Right cardiac atrium (tissue), 5 donors: Measurements from ENCODE around the gene ZNF497. TPM values are rescaled to one million over a fixed set of nuclear protein-coding genes. Genes with fewer than 3 reads are reported as not detected.

Source experiments
- ATAC-seq, 2 donors: fragments of 200-7000 bp; cut with Tn5 transposase; one replicate each; pipeline versions ENCODE4 v1.8.0 to v1.9.1; 2020; ENCODE audit warnings: moderate library complexity in 2 of 2, mild to moderate bottlenecking in 1 of 2
- DNase-seq, 3 donors: peaks; one replicate each; pipeline ENCODE4 v3.0.0-alpha.2; 2020
- H3K27ac ChIP-seq: one replicate; pipeline ENCODE4 v1.5.1; 2013; ENCODE audit warnings: mild to moderate bottlenecking, low read length, control low read depth, moderate library complexity
- H3K27me3 ChIP-seq: one replicate; pipeline ENCODE4 v1.6.1; 2013; ENCODE audit not compliant: control insufficient read depth, insufficient read depth
- H3K4me1 ChIP-seq: one replicate; pipeline ENCODE4 v1.6.1; 2013; ENCODE audit warnings: low read length; ENCODE audit not compliant: control insufficient read depth, insufficient read depth
- H3K4me3 ChIP-seq: one replicate; pipeline ENCODE4 v1.5.1; 2013; ENCODE audit warnings: low read length, control low read depth
- H3K9me3 ChIP-seq: one replicate; pipeline ENCODE4 v1.6.1; 2013; ENCODE audit warnings: low read length; ENCODE audit not compliant: control insufficient read depth
- WGBS: extraction: QIAGEN DNeasy Blood & Tissue Kit; methylation state at CpG from one replicate; pipeline ENCODE4 v1.1.7; 2013; 5-methylcytosine and 5-hydroxymethylcytosine counted together
- intact Hi-C, 4 donors: fragments of 100-400 bp; cut with DNase I; formaldehyde crosslinking; loops; one replicate each; pipeline versions ENCODE4 v1.11.0 to v1.14.0; 2022 to 2023
- polyA plus RNA-seq: library from polyadenylated mRNA; stranded (reverse); fragments of 200-250 nt; gene quantifications from one replicate; pipeline ENCODE4 v1.2.3, GENCODE V29; 2013
- total RNA-seq, 4 donors: library from RNA; stranded (reverse); fragmentation: NEBNext Ultra II Directional; extraction: Animal tissue kit (Norgen Biotek cat#: 25700); gene quantifications; one replicate each; pipeline ENCODE4 v1.2.1, GENCODE V29; 2021
- donor health status: healthy with polysubstance abuse.
- donor health status: DM: no; HTN: yes; CAD: no.
- donor health status: DM: no; HTN: no; CAD: no.
- donor health status: DM: no; HTN: yes; CAD: no; lungs with severe emphysema.
- donor health status: DM: yes; HTN: yes; CAD: no.

ZNF497 gene
- total and polyA plus RNA-seq, 5 donors = 0.27 to 1.1 (median 0.42) TPM

GRCh38 chr19:58392945-58393724 lies 30.6 kb upstream of the ZNF497 start:
- Histone ChIP-seq H3K9me3 (no peaks in the 10 kb centered on the region), H3K4me3 (no peak overlapping the region), H3K27ac (no peak overlapping the region), H3K27me3 (no peaks in the 10 kb centered on the region), H3K4me1 (peaks cover under 1% of the 10 kb centered on the region)
- ATAC-seq (no peak), DNase-seq (peak in 1 of 3 donors; percentile 46)
- intact Hi-C loops = no loop called here
- WGBS = 90% methylated on average over 26 of the region's 26 CpGs

GRCh38 chr19:58388175-58388526 lies 25.6 kb upstream of the ZNF497 start:
- no peak for DNase-seq
- intact Hi-C loops = no loop called here
- H3K4me1 ChIP-seq = peaks cover 13% of the 10 kb centered on the region
- peak overlapping the region; percentile 99 for H3K4me3 ChIP-seq
- no peaks in the 10 kb centered on the region for H3K9me3 ChIP-seq
- WGBS = 86% methylated on average over 3 of the region's 3 CpGs
- no peak for ATAC-seq
- no peaks in the 10 kb centered on the region for H3K27me3 ChIP-seq
- no peak overlapping the region for H3K27ac ChIP-seq

GRCh38 chr19:58387338-58388174 lies 25.0 kb upstream of the ZNF497 start:
- Histone ChIP-seq H3K27ac (peak overlapping the region; percentile 69), H3K9me3 (no peaks in the 10 kb centered on the region), H3K4me3 (peak overlapping the region; percentile 99), H3K27me3 (no peaks in the 10 kb centered on the region), H3K4me1 (peaks cover 13% of the 10 kb centered on the region)
- intact Hi-C loops = no loop called here
- DNase-seq = peak in 2 of 3 donors; percentile 23 to 49
- no peak for ATAC-seq
- WGBS = 7% methylated on average over 39 of the region's 39 CpGs

- Histone ChIP-seq H3K4me1 (peaks cover 13% of the 10 kb centered on the region), H3K27ac (peak within 1 kb of the TSS; percentile 99), H3K27me3 (no peaks in the 10 kb centered on the region), H3K4me3 (peak within 1 kb of the TSS; percentile 99), H3K9me3 (no peaks in the 10 kb centered on the region)
- under 1% methylated on average over 64 of the region's 64 CpGs for WGBS
- ATAC-seq = peak; percentile 96 to 97
- intact Hi-C loops = no loop called here
- peak; percentile 95 to 98 (median 98) for DNase-seq
Measured at GRCh38 chr19:58386576-58387337, 24.2 kb upstream of the ZNF497 start, which contains the start of gene RPS5. TSS of gene RPS5 (plus strand) at chr19:58387269. CDS start at chr19:58388138, 869 bp downstream.

GRCh38 chr19:58385891-58386575 lies 23.5 kb upstream of the ZNF497 start:
- ATAC-seq (peak; percentile 20 to 22), DNase-seq (peak in 2 of 3 donors; percentile 55 to 69)
- H3K9me3 ChIP-seq = no peaks in the 10 kb centered on the region
- H3K27me3 ChIP-seq = no peaks in the 10 kb centered on the region
- H3K4me1 ChIP-seq = peaks cover 13% of the 10 kb centered on the region
- H3K4me3 ChIP-seq = peak overlapping the region; percentile 99
- peak overlapping the region; percentile 99 for H3K27ac ChIP-seq
- 9% methylated on average over 36 of the region's 36 CpGs for WGBS
- intact Hi-C loops = no loop called here

GRCh38 chr19:58385313-58385890 lies 22.9 kb upstream of the ZNF497 start:
- DNase-seq (peak in 2 of 3 donors; percentile 43 to 51), ATAC-seq (no peak)
- Histone ChIP-seq H3K9me3 (no peaks in the 10 kb centered on the region), H3K4me3 (peak overlapping the region; percentile 99), H3K27me3 (no peaks in the 10 kb centered on the region), H3K27ac (peak overlapping the region; percentile 99), H3K4me1 (peaks cover 13% of the 10 kb centered on the region)
- intact Hi-C loops = no loop called here
- WGBS = 89% methylated on average over 9 of the region's 9 CpGs

- no peak overlapping the region for H3K27ac ChIP-seq
- WGBS = 88% methylated on average over 6 of the region's 6 CpGs
- no peaks in the 10 kb centered on the region for H3K27me3 ChIP-seq
- H3K4me1 ChIP-seq = peaks cover 16% of the 10 kb centered on the region
- intact Hi-C loops = no loop called here
- DNase-seq (peak in 2 of 3 donors; percentile 26 to 45), ATAC-seq (no peak)
- H3K9me3 ChIP-seq = no peaks in the 10 kb centered on the region
- no peak overlapping the region for H3K4me3 ChIP-seq
Measured at GRCh38 chr19:58382997-58383603, 20.5 kb upstream of the ZNF497 start.

GRCh38 chr19:58381460-58382212 lies 19.1 kb upstream of the ZNF497 start:
- peak overlapping the region; percentile 20 for H3K27ac ChIP-seq
- peak in 2 of 3 donors; percentile 61 to 67 for DNase-seq
- WGBS = 31% methylated on average over 26 of the region's 26 CpGs
- peak overlapping the region; percentile 58 for H3K4me3 ChIP-seq
- ATAC-seq = no peak
- H3K4me1 ChIP-seq = peaks cover 10% of the 10 kb centered on the region
- intact Hi-C loops = no loop called here
- H3K9me3 ChIP-seq = no peaks in the 10 kb centered on the region
- H3K27me3 ChIP-seq = no peaks in the 10 kb centered on the region

- Histone ChIP-seq H3K27ac (peak within 1 kb of the TSS; percentile 34), H3K27me3 (no peaks in the 10 kb centered on the region), H3K4me3 (peak within 1 kb of the TSS; percentile 58), H3K9me3 (no peaks in the 10 kb centered on the region), H3K4me1 (peaks cover 8% of the 10 kb centered on the region)
- under 1% methylated on average over 83 of the region's 83 CpGs for WGBS
- intact Hi-C loops = no loop called here
- ATAC-seq = peak; percentile 96
- DNase-seq = peak; percentile 99
Measured at GRCh38 chr19:58380662-58381459, 18.3 kb upstream of the ZNF497 start, which contains the start of gene ZNF837. TSS of gene ZNF837 (minus strand) at chr19:58381030. CDS start at chr19:58369332, 11,698 bp downstream.
